Endothelial cell of umbilical vein (primary cell): ENCODE results near the gene LGR6. TPM values are rescaled to one million over a fixed set of nuclear protein-coding genes. Genes with fewer than 3 reads are reported as not detected.
"Not testable (repeated sequence)": the region's sequence is repeated elsewhere in the genome, so short reads cannot be mapped to it uniquely, and the experiment has no call there.

Source experiments
- BruUV-seq: library from RNA; stranded (reverse); fragments of 400-500 nt; replicated peaks from 2 replicates; lab custom pipeline; 2021; lab: Mats Ljungman, UMichigan
- CTCF ChIA-PET: fragments of 300-600, 350-600 bp; sonication (Branson Sonifier 250); formaldehyde crosslinking; loops from one replicate; lab custom pipeline; 2021; ENCODE audit warnings: antibody characterized with exemption, inconsistent platforms; lab: Charles Lee
- POLR2A ChIA-PET: fragments of 300-600, 350-600 bp; sonication (Branson Sonifier 250); formaldehyde crosslinking; loops from one replicate; lab custom pipeline; 2021; ENCODE audit warnings: antibody characterized with exemption, inconsistent platforms; lab: Charles Lee
- DNase-seq: peaks from one replicate; pipeline ENCODE4 v3.0.0-alpha.2; 2011; ENCODE audit warnings: low read depth, low spot score
- FAIRE-seq: peaks from 2 replicates; lab custom pipeline; 2011; peaks lifted over from hg19 to GRCh38; lab: Jason Lieb, UNC
- H2AFZ ChIP-seq: 2 replicates; pipeline ENCODE4 v1.6.0; 2012; ENCODE audit warnings: low read depth, low read length, control low read depth, inconsistent platforms
- H3K27ac ChIP-seq: 2 replicates; pipeline ENCODE4 v1.5.1; 2011; ENCODE audit warnings: low read depth, mild to moderate bottlenecking, control low read depth, low read length, moderate library complexity; ENCODE audit not compliant: insufficient read depth
- H3K27me3 ChIP-seq, 2 experiments: 2 replicates each; pipeline versions ENCODE4 v1.6.0 to v1.6.1; 2011; ENCODE audit warnings: low read length in 2 of 2, mixed read lengths in 1 of 2; ENCODE audit not compliant: control insufficient read depth in 2 of 2, insufficient read depth in 2 of 2
- H3K36me3 ChIP-seq, 2 experiments: 2 replicates in 1 of 2; 3 replicates in 1 of 2; pipeline ENCODE4 v1.5.1; 2011; ENCODE audit warnings: low read length in 2 of 2, mild to moderate bottlenecking in 1 of 2, moderate library complexity in 1 of 2; ENCODE audit not compliant: control insufficient read depth in 2 of 2, insufficient read depth in 2 of 2; ENCODE audit errors: extremely low read depth in 1 of 2
- H3K4me1 ChIP-seq: 3 replicates; pipeline ENCODE4 v1.5.1; 2011; ENCODE audit warnings: mild to moderate bottlenecking, low read length; ENCODE audit not compliant: control insufficient read depth, insufficient read depth; ENCODE audit errors: extremely low read depth
- H3K4me2 ChIP-seq: 2 replicates; pipeline ENCODE4 v1.6.1; 2011; ENCODE audit warnings: low read length, control low read depth, mixed read lengths; ENCODE audit not compliant: insufficient read depth
- H3K4me3 ChIP-seq, 3 experiments: fragments of 200-600 bp in 1 of 3; sonication (generic), shearing (Covaris generic) in 1 of 3; replicated peaks in 1 of 3; 2 replicates each; pipeline ENCODE4 v1.5.1; 2011 to 2016; ENCODE audit warnings: control low read depth in 3 of 3, low read length in 3 of 3, mild to moderate bottlenecking in 2 of 3, inconsistent platforms in 1 of 3, low read depth in 1 of 3, moderate library complexity in 1 of 3; ENCODE audit not compliant: insufficient read depth in 1 of 3
- H3K79me2 ChIP-seq: 2 replicates; pipeline ENCODE4 v1.6.0; 2012; ENCODE audit warnings: low read length, inconsistent platforms; ENCODE audit not compliant: control insufficient read depth, insufficient read depth
- H3K9ac ChIP-seq: replicated peaks from 2 replicates; pipeline ENCODE3; 2011; ENCODE audit warnings: low read length, control low read depth; ENCODE audit not compliant: insufficient read depth; ENCODE audit errors: extremely low read depth
- H3K9me1 ChIP-seq: replicated peaks from 3 replicates; pipeline ENCODE4 v1.6.0; 2011; ENCODE audit warnings: mild to moderate bottlenecking, low read length; ENCODE audit not compliant: control insufficient read depth, insufficient read depth; ENCODE audit errors: extremely low read depth
- H3K9me3 ChIP-seq: replicated peaks from 2 replicates; pipeline ENCODE4 v1.5.1; 2012; ENCODE audit warnings: low read length, inconsistent platforms; ENCODE audit not compliant: control insufficient read depth, insufficient read depth
- H4K20me1 ChIP-seq: replicated peaks from 2 replicates; pipeline ENCODE3; 2011; ENCODE audit warnings: mild to moderate bottlenecking, low read length; ENCODE audit not compliant: control insufficient read depth, insufficient read depth; ENCODE audit errors: extremely low read depth
- CTCF ChIP-seq, 2 donors: IDR thresholded peaks; 1 replicate in 1 of 2; 2 replicates in 1 of 2; pipeline ENCODE4 v1.5.1; 2011; ENCODE audit warnings: low read length in 2 of 2, mild to moderate bottlenecking in 2 of 2, moderate library complexity in 2 of 2, control low read depth in 1 of 2, inconsistent platforms in 1 of 2, low read depth in 1 of 2; ENCODE audit not compliant: insufficient read depth in 1 of 2; ENCODE audit errors: extremely low read depth in 1 of 2
- EZH2 ChIP-seq: IDR thresholded peaks from 2 replicates; pipeline ENCODE4 v1.6.1; 2012; ENCODE audit warnings: borderline replicate concordance, low read depth, mild to moderate bottlenecking, moderate library complexity, low read length, inconsistent platforms; ENCODE audit not compliant: severe bottlenecking
- FOS ChIP-seq: IDR thresholded peaks from 2 replicates; pipeline ENCODE4 v1.6.1; 2011; ENCODE audit warnings: mild to moderate bottlenecking, low read length, moderate library complexity, borderline replicate concordance; ENCODE audit not compliant: insufficient read depth
- GATA2 ChIP-seq: IDR thresholded peaks from 2 replicates; pipeline ENCODE4 v1.7.0; 2011; ENCODE audit warnings: low read depth, mild to moderate bottlenecking, moderate library complexity, mixed read lengths, low read length; ENCODE audit not compliant: insufficient read length, insufficient read depth
- JUN ChIP-seq: IDR thresholded peaks from 2 replicates; pipeline ENCODE4 v1.6.1; 2011; ENCODE audit warnings: borderline replicate concordance, low read depth; ENCODE audit not compliant: insufficient read length, insufficient read depth
- MAX ChIP-seq: IDR thresholded peaks from 2 replicates; pipeline ENCODE4 v1.6.1; 2011; ENCODE audit not compliant: insufficient read depth, insufficient read length
- MYC ChIP-seq: IDR thresholded peaks from one replicate; pipeline ENCODE4 v1.6.1; 2011; ENCODE audit warnings: mild to moderate bottlenecking, low read depth, low read length
- POLR2A ChIP-seq: IDR thresholded peaks from 2 replicates; pipeline ENCODE4 v1.6.1; 2012; ENCODE audit warnings: low read depth, mild to moderate bottlenecking, control low read depth, low read length
- POLR2AphosphoS5 ChIP-seq: IDR thresholded peaks from 2 replicates; pipeline ENCODE4 v1.6.1; 2012; ENCODE audit warnings: low read depth, mild to moderate bottlenecking, control low read depth, low read length, moderate library complexity; ENCODE audit not compliant: insufficient read depth
- dilution Hi-C: fragments of 300-500 bp; cut with MboI; formaldehyde crosslinking; loops from one replicate; pipeline ENCODE4 v1.15.0; 2019; ENCODE audit warnings: low sequenced_read_pairs; ENCODE audit not compliant: extremely low pct_ligation_motif_present
- intact Hi-C: fragments of 100-400 bp; cut with micrococcal nuclease; formaldehyde crosslinking; loops from one replicate; pipeline ENCODE4 v1.10.0; 2022
- polyA plus RNA-seq, 4 experiments: library from polyadenylated mRNA; depleted of rRNA in 3 of 4; stranded (reverse) in 3 of 4; unstranded in 1 of 4; fragments of >200 nt; gene quantifications; 2 replicates each; pipeline versions ENCODE4 v1.2.1 to v1.2.3, GENCODE V29; 2011 to 2012; ENCODE audit warnings: missing spikeins in 1 of 4
- total RNA-seq: library from RNA; stranded (reverse); gene quantifications from 2 replicates; pipeline ENCODE4 v1.2.3, GENCODE V29; 2021

Gene LGR6
- total and polyA plus RNA-seq, 2 donors (not counting 3 experiments of a cell fraction or from before 2014, with no cell fraction given) = not detected

GRCh38 chr1:202165942-202166843, 27.4 kb upstream of the LGR6 start:
- no peaks in the 10 kb centered on the region for H3K9me3 ChIP-seq
- no peaks in the 10 kb centered on the region for H4K20me1 ChIP-seq
- intact Hi-C loops = no loop called here
- H3K4me2 ChIP-seq = no peak overlapping the region
- CTCF ChIA-PET = interaction anchor here (0.5 to 1.1 kb wide), 3 partner anchors 11 to 52 kb away, joined by 3 to 6 read pairs (median 4); no protein-coding TSS in a partner anchor
- POLR2A ChIA-PET = no interaction called here
- H3K4me3 ChIP-seq = no peak overlapping the region
- H3K79me2 ChIP-seq = no peaks in the 10 kb centered on the region
- no peaks in the 10 kb centered on the region for H3K36me3 ChIP-seq
- TF ChIP-seq FOS = no peak
- TF ChIP-seq MYC = no peak
- no peak for TF ChIP-seq POLR2AphosphoS5
- TF ChIP-seq GATA2 = no peak
- TF ChIP-seq EZH2 = no peak
- no peak for TF ChIP-seq MAX
- no peak for TF ChIP-seq CTCF (IDR thresholded peaks at IDR 0.05; ENCODE audit: extremely low read depth in 1 of 2, insufficient read depth in 1 of 2, low read depth in 1 of 2, low read length in 2 of 2)
- TF ChIP-seq JUN = no peak
- TF ChIP-seq POLR2A = no peak
- H3K27ac ChIP-seq = no peak overlapping the region
- dilution Hi-C loops = no loop called here
- no peak overlapping the region for H3K9ac ChIP-seq
- DNase-seq (no peak), FAIRE-seq (no peak)
- no TSS peak for BruUV-seq
- no peaks in the 10 kb centered on the region for H3K4me1 ChIP-seq
- H3K9me1 ChIP-seq = no peaks in the 10 kb centered on the region
- H2AFZ ChIP-seq = no peak overlapping the region
- H3K27me3 ChIP-seq = no peaks in the 10 kb centered on the region

- H3K27ac ChIP-seq, dilution Hi-C loops, intact Hi-C loops, H3K36me3 ChIP-seq, BruUV-seq, H3K4me2 ChIP-seq, H3K27me3 ChIP-seq, H3K4me1 ChIP-seq, H3K9me1 ChIP-seq, H3K9me3 ChIP-seq, POLR2A ChIA-PET, H3K9ac ChIP-seq, H3K4me3 ChIP-seq, H2AFZ ChIP-seq, H4K20me1 ChIP-seq, H3K79me2 ChIP-seq, FAIRE-seq, DNase-seq: not testable (repeated sequence)
- CTCF ChIA-PET = interaction anchor here (0.7 kb wide), 1 partner anchor 26 kb away, joined by 4 read pairs; no protein-coding TSS in a partner anchor
Observed at GRCh38 chr1:202167054-202167453, 26.5 kb upstream of the LGR6 start.
